ENCODE results near the gene VPREB3. TPM values are rescaled to one million over a fixed set of nuclear protein-coding genes. Genes with fewer than 3 reads are reported as not detected.
A peak's percentile ranks its signal among the peaks of the same experiment; 100 is the strongest.

Gene VPREB3
- polyA plus RNA-seq, 2 of the 4 experiments (the other 2 are of a cell fraction) = 0.41 to 0.52 TPM

GRCh38 chr22:23767673-23768548 is 13.7 kb upstream of the VPREB3 start, which contains the start of gene CHCHD10 (continued):
- TF ChIP-seq RAD21 (conservative IDR thresholded peaks at IDR 0.05 in 1 of 2, IDR thresholded peaks at IDR 0.05 in 1 of 2) (peak; percentile 48 to 50), PHF8 (IDR thresholded peaks at IDR 0.05; ENCODE audit: borderline replicate concordance, low read depth) (peak; percentile 43), POLR2A (IDR thresholded peaks at IDR 0.05; ENCODE audit: low read length) (peak; percentile 52), FOXS1 (CRISPR knock-in tag; IDR thresholded peaks at IDR 0.05) (no peak), EHF (CRISPR knock-in tag; IDR thresholded peaks at IDR 0.05) (no peak), TFCP2L1 (CRISPR knock-in tag; IDR thresholded peaks at IDR 0.05) (no peak), USF2 (IDR thresholded peaks at IDR 0.05) (no peak), HEYL (CRISPR knock-in tag; IDR thresholded peaks at IDR 0.05) (no peak), HOXA7 (CRISPR knock-in tag; IDR thresholded peaks at IDR 0.05) (no peak), CEBPB (IDR thresholded peaks at IDR 0.05) (no peak), RFX5 (IDR thresholded peaks at IDR 0.05) (no peak), NPAS2 (CRISPR knock-in tag; IDR thresholded peaks at IDR 0.05; ENCODE audit: borderline replicate concordance) (no peak), EHMT2 (IDR thresholded peaks at IDR 0.05; ENCODE audit: low read depth) (no peak), KDM1A (IDR thresholded peaks at IDR 0.05; ENCODE audit: low read depth) (no peak), CBX2 (IDR thresholded peaks at IDR 0.05; ENCODE audit: borderline replicate concordance, low read depth) (no peak), ATOH8 (CRISPR knock-in tag; IDR thresholded peaks at IDR 0.05; ENCODE audit: low read depth) (no peak), NR3C1 (IDR thresholded peaks at IDR 0.05) (no peak), FOSL2 (IDR thresholded peaks at IDR 0.05) (no peak), FOSL2 (CRISPR knock-in tag; IDR thresholded peaks at IDR 0.05) (no peak), HOXB13 (CRISPR knock-in tag; IDR thresholded peaks at IDR 0.05; ENCODE audit: low read depth) (no peak), MAFK (IDR thresholded peaks at IDR 0.05; ENCODE audit: partially characterized antibody) (no peak), ZSCAN20 (CRISPR knock-in tag; IDR thresholded peaks at IDR 0.05) (no peak), SMC3 (IDR thresholded peaks at IDR 0.05) (peak; percentile 54; the same call in 2 of the 3 replicates), RNF2 (IDR thresholded peaks at IDR 0.05; ENCODE audit: borderline replicate concordance, low read depth) (no peak), BCL3 (IDR thresholded peaks at IDR 0.05) (no peak), ZNF302 (CRISPR knock-in tag; IDR thresholded peaks at IDR 0.05) (no peak), ZFP36 (IDR thresholded peaks at IDR 0.05; ENCODE audit: borderline replicate concordance, partially characterized antibody) (no peak), PBX3 (IDR thresholded peaks at IDR 0.05) (no peak), HMGXB4 (CRISPR knock-in tag; IDR thresholded peaks at IDR 0.05; ENCODE audit: borderline replicate concordance) (no peak), MAX (IDR thresholded peaks at IDR 0.05) (peak; percentile 63; the same call in 1 of the 2 replicates)
- TF ChIP-seq, protein P1, sequence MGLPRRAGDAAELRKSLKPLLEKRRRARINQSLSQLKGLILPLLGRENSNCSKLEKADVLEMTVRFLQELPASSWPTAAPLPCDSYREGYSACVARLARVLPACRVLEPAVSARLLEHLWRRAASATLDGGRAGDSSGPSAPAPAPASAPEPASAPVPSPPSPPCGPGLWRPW (IDR thresholded peaks at IDR 0.05) = no peak
